ENCODE measurements around the gene TGM3.

The TGM3 gene

GRCh38 chr20:2363587-2363986 is 67.8 kb downstream of the TGM3 start:
- CTCF ChIA-PET, result no interaction called here
- POLR2A ChIA-PET, result no interaction called here
- no peak for TF ChIP-seq FOXK2 (IDR thresholded peaks at IDR 0.05)
- no peak for TF ChIP-seq CTBP1 (IDR thresholded peaks at IDR 0.05; ENCODE audit: borderline replicate concordance)
- TF ChIP-seq ELF4 (IDR thresholded peaks at IDR 0.05), result no peak
- no peak for TF ChIP-seq FOXA1 (IDR thresholded peaks at IDR 0.05)
- no peak for TF ChIP-seq HDGF (IDR thresholded peaks at IDR 0.05; ENCODE audit: borderline replicate concordance)
- TF ChIP-seq PKNOX1 (IDR thresholded peaks at IDR 0.05), result no peak
- TF ChIP-seq NFRKB (IDR thresholded peaks at IDR 0.05), result no peak
- TF ChIP-seq LEF1 (IDR thresholded peaks at IDR 0.05; ENCODE audit: borderline replicate concordance), result no peak
- no peak for TF ChIP-seq SUZ12 (IDR thresholded peaks at IDR 0.05)
- no peak for TF ChIP-seq ZNF384 (IDR thresholded peaks at IDR 0.05)
- no peak for TF ChIP-seq BHLHE40 (IDR thresholded peaks at IDR 0.05; ENCODE audit: borderline replicate concordance)
- TF ChIP-seq ARNT (IDR thresholded peaks at IDR 0.05), result no peak
- no peak for TF ChIP-seq FOXM1 (IDR thresholded peaks at IDR 0.05; ENCODE audit: borderline replicate concordance)
- no peak for TF ChIP-seq L3MBTL2 (conservative IDR thresholded peaks at IDR 0.05)
- no peak for TF ChIP-seq TARDBP (IDR thresholded peaks at IDR 0.05)
- TF ChIP-seq SP1 (IDR thresholded peaks at IDR 0.05), result no peak
- no peak for DNase-seq (ENCODE audit: extremely low spot score)

- DNase-seq (ENCODE audit: extremely low spot score), result no peak
- CTCF ChIA-PET, result no interaction called here
- no peak for TF ChIP-seq LEF1 (IDR thresholded peaks at IDR 0.05; ENCODE audit: borderline replicate concordance)
- no peak for TF ChIP-seq CTBP1 (IDR thresholded peaks at IDR 0.05; ENCODE audit: borderline replicate concordance)
- no peak for TF ChIP-seq L3MBTL2 (conservative IDR thresholded peaks at IDR 0.05)
- TF ChIP-seq FOXK2 (IDR thresholded peaks at IDR 0.05), result no peak
- TF ChIP-seq FOXM1 (IDR thresholded peaks at IDR 0.05; ENCODE audit: borderline replicate concordance), result no peak
- TF ChIP-seq NFRKB (IDR thresholded peaks at IDR 0.05), result no peak
- POLR2A ChIA-PET, result no interaction called here
Measured at GRCh38 chr20:2364044-2364443, 68.2 kb downstream of the TGM3 start.

GRCh38 chr20:2365091-2365490 is 69.3 kb downstream of the TGM3 start:
- no peak for TF ChIP-seq SUZ12 (IDR thresholded peaks at IDR 0.05)
- no peak for TF ChIP-seq NFRKB (IDR thresholded peaks at IDR 0.05)
- TF ChIP-seq TARDBP (IDR thresholded peaks at IDR 0.05), result no peak
- no peak for TF ChIP-seq HDGF (IDR thresholded peaks at IDR 0.05; ENCODE audit: borderline replicate concordance)
- TF ChIP-seq FOXK2 (IDR thresholded peaks at IDR 0.05), result no peak
- TF ChIP-seq BHLHE40 (IDR thresholded peaks at IDR 0.05; ENCODE audit: borderline replicate concordance), result no peak
- TF ChIP-seq SP1 (IDR thresholded peaks at IDR 0.05), result no peak
- POLR2A ChIA-PET, result no interaction called here
- CTCF ChIA-PET, result interaction anchor here (1.8 kb wide), 1 partner anchor 22 kb away, joined by 4 read pairs; no protein-coding TSS in a partner anchor
- no peak for DNase-seq (ENCODE audit: extremely low spot score)

- ChIA-PET POLR2A (no interaction called here), CTCF (interaction anchor here (1.8 kb wide), 1 partner anchor 22 kb away, joined by 4 read pairs; no protein-coding TSS in a partner anchor)
- TF ChIP-seq LEF1 (IDR thresholded peaks at IDR 0.05; ENCODE audit: borderline replicate concordance) (no peak), BHLHE40 (IDR thresholded peaks at IDR 0.05; ENCODE audit: borderline replicate concordance) (no peak), SP1 (IDR thresholded peaks at IDR 0.05) (no peak), PKNOX1 (IDR thresholded peaks at IDR 0.05) (no peak), L3MBTL2 (conservative IDR thresholded peaks at IDR 0.05) (no peak), NFRKB (IDR thresholded peaks at IDR 0.05) (no peak), ELF4 (IDR thresholded peaks at IDR 0.05) (no peak), ARNT (IDR thresholded peaks at IDR 0.05) (no peak)
- DNase-seq (ENCODE audit: extremely low spot score), result no peak
Measured at GRCh38 chr20:2365666-2366065, 69.9 kb downstream of the TGM3 start.

- TF ChIP-seq FOXM1 (IDR thresholded peaks at IDR 0.05; ENCODE audit: borderline replicate concordance) (no peak), PKNOX1 (IDR thresholded peaks at IDR 0.05) (no peak), SUZ12 (IDR thresholded peaks at IDR 0.05) (no peak), L3MBTL2 (conservative IDR thresholded peaks at IDR 0.05) (no peak), ARNT (IDR thresholded peaks at IDR 0.05) (no peak)
- POLR2A ChIA-PET, result no interaction called here
- DNase-seq (ENCODE audit: extremely low spot score), result no peak
- CTCF ChIA-PET, result no interaction called here
Measured at GRCh38 chr20:2368621-2369020, 72.8 kb downstream of the TGM3 start.

GRCh38 chr20:2373098-2373497 is 77.3 kb downstream of the TGM3 start:
- no peak for DNase-seq (ENCODE audit: extremely low spot score)
- ChIA-PET CTCF (no interaction called here), POLR2A (no interaction called here)
- TF ChIP-seq FOXA1 (IDR thresholded peaks at IDR 0.05) (no peak), SP1 (IDR thresholded peaks at IDR 0.05) (no peak), L3MBTL2 (conservative IDR thresholded peaks at IDR 0.05) (no peak), CTBP1 (IDR thresholded peaks at IDR 0.05; ENCODE audit: borderline replicate concordance) (no peak), TARDBP (IDR thresholded peaks at IDR 0.05) (no peak), BHLHE40 (IDR thresholded peaks at IDR 0.05; ENCODE audit: borderline replicate concordance) (no peak), ELF4 (IDR thresholded peaks at IDR 0.05) (no peak), SUZ12 (IDR thresholded peaks at IDR 0.05) (no peak), ARNT (IDR thresholded peaks at IDR 0.05) (no peak), LEF1 (IDR thresholded peaks at IDR 0.05; ENCODE audit: borderline replicate concordance) (no peak), FOXK2 (IDR thresholded peaks at IDR 0.05) (no peak), FOXM1 (IDR thresholded peaks at IDR 0.05; ENCODE audit: borderline replicate concordance) (no peak), ZNF384 (IDR thresholded peaks at IDR 0.05) (no peak), NFRKB (IDR thresholded peaks at IDR 0.05) (no peak), PKNOX1 (IDR thresholded peaks at IDR 0.05) (no peak), HDGF (IDR thresholded peaks at IDR 0.05; ENCODE audit: borderline replicate concordance) (no peak)
